Cortex of kidney (tissue), 1 donor: ENCODE data around the gene WFIKKN1.

ENCODE experiments used
- DNase-seq: peaks from one replicate; lab custom pipeline; 2025; lab: John Stamatoyannopoulos, UW

The WFIKKN1 gene, protein sequence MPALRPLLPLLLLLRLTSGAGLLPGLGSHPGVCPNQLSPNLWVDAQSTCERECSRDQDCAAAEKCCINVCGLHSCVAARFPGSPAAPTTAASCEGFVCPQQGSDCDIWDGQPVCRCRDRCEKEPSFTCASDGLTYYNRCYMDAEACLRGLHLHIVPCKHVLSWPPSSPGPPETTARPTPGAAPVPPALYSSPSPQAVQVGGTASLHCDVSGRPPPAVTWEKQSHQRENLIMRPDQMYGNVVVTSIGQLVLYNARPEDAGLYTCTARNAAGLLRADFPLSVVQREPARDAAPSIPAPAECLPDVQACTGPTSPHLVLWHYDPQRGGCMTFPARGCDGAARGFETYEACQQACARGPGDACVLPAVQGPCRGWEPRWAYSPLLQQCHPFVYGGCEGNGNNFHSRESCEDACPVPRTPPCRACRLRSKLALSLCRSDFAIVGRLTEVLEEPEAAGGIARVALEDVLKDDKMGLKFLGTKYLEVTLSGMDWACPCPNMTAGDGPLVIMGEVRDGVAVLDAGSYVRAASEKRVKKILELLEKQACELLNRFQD

DNA sequence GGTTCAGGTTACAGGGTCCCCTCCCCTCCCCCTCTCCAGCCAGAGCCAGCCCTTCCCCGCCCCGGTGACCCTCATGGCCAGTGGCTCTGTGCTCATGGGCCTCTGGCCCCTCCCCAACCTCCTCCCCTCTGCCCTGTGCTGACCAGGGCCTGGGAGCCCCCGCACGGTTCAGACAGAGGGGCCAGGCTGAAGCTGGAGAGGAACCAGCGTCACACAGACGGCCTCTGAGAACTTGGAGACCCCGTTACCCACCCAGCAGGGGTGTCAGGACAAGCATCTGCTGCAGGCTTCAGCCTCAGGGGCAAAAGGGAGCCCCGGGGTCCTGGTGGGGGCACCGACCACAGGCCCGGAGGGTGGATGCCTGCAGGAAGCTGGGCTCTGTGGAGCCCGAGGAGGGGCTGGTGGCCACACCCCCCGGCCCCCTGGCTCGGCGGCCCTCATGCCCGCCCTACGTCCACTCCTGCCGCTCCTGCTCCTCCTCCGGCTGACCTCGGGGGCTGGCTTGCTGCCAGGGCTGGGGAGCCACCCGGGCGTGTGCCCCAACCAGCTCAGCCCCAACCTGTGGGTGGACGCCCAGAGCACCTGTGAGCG, at the start of gene WFIKKN1:
TSS of gene WFIKKN1 (plus strand) at position 171 of the 591 bp plus-strand sequence. CDS start at position 440, 269 bp downstream.
- no peak for DNase-seq

DNA sequence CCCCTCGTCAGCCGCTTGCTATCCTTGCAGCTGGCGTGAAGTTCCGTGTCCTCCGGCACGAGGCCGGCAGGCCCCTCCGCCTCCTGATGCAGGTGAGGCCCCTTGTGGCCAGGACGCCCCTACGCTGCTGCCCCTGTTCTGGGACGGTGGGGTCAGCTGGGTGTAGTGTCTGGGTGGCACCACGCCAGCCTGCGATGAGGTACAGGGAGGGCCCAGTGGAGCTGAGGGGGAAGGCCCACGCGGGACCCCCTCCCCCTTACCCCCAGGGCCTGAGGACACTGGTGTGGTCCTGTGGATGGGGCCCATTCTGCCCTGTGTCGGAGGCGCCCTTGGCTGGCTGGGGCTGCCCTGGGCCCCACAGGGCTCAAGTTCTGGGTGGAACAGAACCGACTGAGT, 48.6 kb upstream of the WFIKKN1 start:
- DNase-seq: no peak

DNA sequence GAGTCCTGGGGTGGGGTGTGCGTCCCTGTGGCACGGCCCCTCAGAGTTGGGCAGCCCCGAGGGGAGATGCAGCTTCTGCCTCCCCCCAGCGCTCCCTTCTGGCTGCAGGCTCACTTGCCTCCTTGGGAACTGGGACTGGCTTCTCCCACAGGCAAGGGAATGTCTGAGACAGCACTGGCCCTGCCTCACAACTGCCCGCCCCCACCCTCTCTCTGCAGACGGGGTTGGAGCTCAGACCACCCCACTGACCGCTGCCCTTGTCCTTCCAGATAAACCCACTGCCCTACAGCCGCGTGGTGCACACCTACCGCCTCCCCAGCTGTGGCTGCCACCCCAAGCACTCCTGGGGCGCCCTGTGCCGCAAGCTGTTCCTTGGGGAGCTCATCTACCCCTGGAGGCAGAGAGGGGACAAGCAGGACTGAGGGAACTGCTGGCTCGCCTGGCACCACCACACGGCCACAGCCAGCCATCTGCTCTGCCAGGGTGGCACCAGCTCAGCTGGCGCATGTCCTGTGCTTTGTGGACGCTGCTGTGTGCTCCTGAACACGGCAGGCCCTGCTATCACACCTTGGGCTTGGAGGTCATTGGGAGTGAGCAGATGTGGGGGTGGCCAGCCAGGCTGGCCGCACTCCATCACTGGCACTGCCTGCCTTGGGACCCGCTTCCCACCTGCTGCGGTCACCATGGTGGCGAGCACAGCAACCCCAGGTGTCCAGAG, 48.0 kb upstream of the WFIKKN1 start:
- no peak for DNase-seq

DNA sequence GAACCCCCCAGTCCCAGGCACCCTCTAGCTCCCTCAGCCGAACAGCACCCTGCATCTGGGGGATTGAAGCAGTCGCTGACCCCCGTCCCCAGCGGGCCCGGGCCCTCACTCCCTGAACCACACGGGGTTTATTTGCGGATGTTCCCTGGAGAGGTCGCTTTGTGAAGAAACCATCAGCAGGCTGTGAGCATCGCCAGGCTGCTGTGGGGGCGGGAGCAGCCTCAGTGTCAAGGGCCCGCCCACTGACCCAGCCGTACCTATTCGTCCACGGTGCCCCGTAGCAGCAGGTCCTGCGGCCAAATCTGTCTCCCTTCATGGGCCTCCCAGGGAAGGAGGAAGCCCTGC, 47.3 kb upstream of the WFIKKN1 start:
- no peak for DNase-seq

DNA sequence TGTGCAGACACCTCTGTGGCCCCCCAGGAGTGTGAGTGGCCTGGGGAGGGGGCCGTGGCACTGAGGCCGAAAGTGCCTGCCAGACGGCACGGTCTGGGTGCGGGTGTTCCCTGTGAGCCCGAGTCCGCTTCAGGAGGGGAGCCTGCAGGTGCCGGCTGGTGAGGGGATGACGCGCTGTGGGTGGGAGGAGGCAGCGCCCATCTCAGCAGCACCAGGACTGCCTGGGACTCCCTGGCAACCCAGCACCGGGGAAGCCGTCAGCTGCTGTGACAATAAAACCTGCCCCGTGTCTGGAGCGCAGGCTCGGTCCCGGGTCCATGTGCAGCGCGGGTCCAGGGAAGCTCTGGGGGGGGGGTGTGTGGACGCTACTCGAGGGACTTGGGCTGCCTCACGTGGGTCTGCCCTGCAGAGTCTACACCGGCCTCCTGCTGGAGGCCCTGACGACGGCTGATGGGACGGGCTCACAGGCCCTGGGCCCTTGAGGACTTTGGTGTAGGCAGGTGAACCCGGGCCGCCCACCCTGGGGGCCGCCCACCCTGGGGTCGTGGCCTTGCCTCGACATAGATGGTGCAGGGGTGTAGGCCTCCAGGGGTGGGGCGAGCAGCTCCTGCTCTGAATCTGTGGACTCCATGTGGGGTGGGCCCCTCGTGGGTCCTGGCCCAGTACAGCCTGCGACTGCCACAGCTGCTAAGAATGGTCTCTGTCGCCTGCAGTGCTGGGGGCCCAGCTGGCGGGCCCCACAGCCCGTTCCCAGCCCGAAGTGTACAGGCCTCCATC, 46.8 kb upstream of the WFIKKN1 start:
- no peak for DNase-seq

DNA sequence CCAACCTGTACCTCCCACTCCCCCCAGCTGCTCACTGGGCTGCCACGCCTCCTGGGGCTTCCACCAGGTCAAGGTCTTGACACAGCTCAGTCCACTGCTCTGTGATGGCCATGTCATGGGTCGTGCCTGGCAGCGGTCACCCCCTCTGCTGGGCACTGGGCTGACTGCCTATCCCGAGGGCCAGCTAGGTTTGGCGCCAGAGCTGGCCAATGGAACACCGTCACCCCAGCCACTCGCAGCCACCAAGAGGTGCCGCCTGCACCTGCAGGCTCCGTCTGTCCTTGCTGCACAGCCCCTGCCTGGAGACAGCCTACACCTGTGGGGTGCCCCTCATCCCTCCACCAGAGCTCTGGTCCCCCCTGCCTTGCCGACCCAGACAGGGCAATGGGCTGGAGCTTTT, 45.4 kb upstream of the WFIKKN1 start:
- DNase-seq: no peak

DNA sequence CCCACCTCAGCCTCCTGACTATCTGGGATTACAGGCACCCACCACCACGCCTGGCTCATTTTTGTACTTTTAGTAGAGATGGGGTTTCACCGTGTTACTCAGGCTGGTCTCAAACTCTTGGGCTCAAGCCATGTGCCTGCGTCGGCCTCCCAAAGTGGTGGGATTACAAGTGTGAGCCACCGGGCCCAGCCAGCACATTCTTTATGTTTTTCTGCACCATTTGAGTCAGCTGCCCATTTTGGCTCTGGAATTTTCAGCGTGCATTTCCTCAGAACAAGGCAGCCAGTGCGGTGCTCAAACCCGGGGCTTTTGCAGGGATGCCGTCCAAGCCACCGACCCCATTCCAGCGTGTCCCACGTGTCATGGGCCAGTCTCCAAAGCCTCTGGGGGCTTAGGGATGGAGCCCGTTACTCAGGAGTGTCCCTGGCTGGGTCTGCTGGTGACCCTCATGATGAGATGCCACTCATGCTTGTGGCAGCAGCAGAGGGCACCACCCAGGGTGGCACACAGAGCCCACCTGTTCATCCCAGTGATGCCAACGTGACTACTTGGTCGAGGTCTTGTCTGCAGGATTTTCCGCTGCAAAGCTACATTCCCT, 44.6 kb upstream of the WFIKKN1 start:
- DNase-seq: no peak

DNA sequence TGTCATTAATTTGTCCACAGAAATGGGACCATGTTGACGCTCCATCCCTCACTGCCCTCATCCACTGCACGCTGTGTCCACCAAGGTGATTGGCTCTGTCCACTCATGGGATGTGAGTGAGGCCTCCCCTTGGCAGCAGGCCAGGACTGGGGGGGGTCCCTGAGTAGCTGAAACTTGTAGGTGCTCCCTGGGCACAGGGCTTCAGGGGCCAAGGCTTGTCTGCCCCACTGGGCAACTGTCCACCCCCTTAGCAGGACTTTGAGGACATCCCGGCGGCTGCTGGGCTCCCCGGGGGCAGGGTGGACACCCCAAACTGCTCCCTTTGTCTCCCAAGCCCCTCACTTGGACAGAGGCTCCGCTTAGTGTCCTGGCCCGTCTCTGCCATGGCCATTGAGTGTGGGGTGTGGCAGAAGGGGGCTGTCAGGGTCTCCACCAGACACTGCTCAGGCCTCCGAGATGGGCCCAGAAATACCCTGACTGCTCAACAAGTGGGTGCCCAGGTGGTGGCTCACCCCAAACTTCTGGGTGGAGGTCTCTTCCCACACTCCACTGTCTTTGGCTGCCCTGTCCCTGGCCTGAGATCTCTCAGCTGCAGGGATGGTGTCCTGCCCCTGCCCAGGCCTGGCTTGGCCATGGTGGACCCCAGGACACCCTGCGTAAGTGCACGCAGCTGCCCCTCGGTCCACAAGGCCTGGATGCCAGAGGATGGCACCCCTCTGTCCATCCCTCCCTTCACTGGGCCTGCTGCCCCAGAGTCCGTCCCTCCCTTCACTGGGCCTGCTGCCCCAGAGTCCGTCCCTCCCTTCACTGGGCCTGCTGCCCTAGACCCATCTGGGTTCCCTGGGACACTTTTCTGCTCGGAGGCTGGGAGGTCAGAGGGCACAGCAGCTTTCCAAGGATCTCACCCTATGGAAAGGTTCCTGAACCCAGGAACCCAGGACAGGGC, 43.9 kb upstream of the WFIKKN1 start:
- no peak for DNase-seq

DNA sequence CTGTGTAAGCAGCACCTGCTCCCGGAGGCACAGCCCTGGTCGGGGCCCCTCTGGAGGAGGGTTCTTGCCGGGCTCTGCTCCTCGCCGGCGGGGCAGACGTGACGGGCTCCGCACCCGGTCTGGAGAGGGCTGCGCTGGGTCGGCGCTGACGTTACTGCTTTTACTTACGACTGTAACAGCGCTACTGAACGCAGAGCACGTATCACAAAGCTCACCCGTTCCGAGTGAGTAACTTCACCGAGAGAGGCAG, 42.2 kb upstream of the WFIKKN1 start:
- no peak for DNase-seq

DNA sequence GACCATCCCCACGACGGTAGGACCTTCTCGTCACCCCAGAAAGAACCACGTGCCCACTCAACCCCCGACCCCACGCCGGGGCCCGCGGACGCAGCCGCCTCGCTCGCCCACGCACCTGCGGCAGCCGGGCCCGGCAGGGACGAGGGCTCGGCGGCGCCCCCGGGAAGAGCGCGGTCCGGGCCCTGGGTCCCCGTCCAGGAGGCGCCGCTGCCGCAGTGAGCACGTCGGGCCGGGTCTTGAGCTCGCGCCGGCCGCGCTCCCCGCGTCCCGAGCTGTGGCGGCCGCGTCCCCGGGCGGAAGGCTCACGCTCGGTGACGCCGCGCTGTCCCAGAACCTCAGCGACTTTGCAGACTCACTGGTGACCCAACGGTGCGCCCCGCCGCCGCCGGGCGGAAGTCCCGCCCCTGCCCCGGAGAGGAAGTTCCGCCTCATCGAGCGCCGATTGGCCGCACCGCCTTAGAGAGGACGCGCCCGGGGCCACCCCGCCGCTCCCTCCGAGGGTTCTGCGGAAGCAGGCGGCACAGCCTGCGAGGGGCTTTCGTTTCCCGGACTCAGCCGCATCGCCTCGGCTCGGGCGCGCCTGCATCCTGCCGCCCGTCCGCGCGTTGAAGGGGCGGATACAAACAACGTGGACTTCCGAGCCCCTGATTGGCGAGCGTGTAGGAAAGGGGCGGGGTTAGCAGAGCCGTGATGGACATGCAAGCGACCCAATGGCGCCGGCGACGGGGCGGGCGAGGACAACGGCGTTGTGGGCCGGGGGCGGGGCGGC, 41.7 kb upstream of the WFIKKN1 start:
- no peak for DNase-seq

DNA sequence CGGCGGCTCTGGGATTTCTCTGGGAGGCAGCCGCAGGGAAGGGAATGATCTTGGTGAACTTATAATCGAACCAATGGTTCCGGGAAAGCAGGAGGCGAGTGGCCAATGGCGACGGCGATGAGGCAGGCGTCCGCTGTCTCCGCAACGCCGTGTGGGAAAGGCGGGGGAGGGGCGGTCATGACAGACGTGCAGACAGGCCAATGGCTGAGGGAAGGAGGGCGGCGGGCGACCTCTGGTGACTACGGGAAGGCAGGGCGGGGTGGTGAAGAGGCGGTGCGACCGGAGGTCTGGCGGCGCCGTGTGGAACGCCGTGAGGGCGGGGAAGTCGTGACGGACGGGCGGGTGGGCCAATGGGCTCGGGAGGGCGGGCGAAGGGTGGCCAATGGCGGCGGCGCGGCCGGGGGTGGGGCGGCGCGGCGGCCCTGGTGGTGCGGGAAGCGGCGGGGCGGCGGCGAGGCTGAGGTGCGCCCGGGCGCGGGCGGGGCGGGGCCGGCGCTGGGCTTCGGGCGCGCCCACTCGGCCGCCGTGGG, 41.1 kb upstream of the WFIKKN1 start, which contains the start of gene RAB40C:
TSS of gene RAB40C (plus strand) at position 409 of the 530 bp plus-strand sequence. CDS start 226 bp downstream, outside the sequence.
- DNase-seq: peak; percentile 71

DNA sequence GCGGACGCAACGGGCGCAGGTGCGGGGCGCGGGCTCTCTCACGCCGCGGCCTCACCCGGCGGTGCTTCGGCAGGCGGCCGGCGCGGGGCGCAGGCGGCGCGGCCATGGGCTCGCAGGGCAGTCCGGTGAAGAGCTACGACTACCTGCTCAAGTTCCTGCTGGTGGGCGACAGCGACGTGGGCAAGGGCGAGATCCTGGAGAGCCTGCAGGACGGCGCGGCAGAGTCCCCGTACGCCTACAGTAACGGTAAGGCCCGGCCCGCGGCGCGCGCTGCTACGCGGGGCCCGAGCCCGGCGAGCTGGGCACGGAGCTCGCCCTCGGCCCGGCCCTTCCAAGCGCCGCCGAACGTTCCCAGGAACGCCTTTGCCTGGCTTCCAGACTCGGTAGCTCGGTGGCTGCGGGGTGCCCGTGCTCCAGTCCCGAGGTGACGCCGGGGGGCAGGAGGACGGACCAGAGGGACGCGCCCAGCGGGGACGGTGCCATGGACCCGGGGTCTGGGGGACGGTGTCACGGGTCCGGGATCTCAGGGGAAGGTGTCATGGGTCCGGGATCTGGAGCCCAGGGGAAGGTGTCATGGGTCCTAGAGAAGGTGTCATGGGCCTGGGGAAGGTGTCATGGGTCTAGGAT, 40.5 kb upstream of the WFIKKN1 start:
- no peak for DNase-seq

DNA sequence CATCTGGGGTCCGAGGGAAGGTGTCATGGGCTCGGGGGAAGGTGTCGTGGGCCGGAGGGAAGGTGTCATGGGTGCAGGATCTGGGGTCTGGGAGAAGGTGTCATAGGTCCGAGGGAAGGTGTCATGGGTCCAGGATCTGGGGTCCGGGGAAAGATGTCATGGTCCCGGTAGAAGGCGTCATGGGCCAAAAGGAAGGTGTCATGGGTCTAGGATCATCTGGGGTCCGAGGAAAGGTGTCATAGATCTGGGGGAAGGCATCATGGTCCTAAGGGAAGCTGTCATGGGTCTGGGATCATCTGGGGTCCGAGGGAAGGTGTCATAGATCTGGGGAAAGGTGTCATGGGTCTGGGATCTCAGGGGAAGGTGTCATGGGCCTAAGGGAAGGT, 40.0 kb upstream of the WFIKKN1 start:
- DNase-seq: no peak

DNA sequence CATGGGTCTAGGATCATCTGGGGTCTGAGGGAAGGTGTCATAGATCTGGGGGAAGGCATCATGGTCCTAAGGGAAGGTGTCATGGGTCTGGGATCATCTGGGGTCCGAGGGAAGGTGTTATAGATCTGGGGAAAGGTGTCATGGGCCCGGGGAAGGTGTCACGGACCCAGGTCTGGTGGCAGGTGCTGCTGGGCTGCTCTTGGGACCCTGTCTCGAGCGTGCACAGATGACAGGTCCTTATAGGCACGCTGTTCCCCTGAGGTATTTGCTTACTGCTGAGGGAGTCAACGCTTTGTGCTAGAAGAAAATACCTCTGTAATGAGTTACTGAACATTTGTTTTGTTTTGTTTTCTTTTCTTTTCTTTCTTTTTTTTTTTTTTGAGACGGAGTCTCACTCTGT, 39.6 kb upstream of the WFIKKN1 start:
- DNase-seq: no peak

DNA sequence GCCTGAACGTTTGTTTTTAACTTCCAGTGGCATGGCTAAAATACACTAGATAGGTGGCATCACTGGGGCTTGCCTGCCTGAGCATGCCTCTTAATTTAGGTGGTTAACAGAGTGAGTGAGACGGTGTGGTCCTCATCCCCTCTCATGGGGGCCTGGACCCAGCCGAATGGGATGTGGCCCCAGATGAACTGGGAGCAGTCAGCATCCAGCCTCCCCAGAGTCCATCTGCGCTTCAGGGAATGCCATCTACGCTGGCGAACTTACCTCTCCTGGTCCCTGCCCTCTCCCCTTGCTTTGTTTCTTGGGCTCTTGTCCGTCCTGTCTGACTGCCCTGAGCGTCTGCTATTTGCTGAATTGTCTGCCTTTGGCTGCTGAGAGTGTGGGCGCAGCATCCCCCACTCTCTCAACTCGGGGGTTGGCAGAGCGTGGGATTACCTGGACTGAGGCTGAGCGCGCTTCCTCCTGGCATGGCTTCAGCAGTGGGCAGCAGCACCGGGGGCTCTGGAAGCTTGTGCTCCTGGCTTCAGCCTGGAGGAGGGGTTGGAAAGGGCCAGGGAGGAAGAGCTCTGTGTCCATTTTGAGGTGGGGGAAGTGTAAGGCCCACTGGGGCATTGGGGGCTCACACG, 38.8 kb upstream of the WFIKKN1 start:
- no peak for DNase-seq

DNA sequence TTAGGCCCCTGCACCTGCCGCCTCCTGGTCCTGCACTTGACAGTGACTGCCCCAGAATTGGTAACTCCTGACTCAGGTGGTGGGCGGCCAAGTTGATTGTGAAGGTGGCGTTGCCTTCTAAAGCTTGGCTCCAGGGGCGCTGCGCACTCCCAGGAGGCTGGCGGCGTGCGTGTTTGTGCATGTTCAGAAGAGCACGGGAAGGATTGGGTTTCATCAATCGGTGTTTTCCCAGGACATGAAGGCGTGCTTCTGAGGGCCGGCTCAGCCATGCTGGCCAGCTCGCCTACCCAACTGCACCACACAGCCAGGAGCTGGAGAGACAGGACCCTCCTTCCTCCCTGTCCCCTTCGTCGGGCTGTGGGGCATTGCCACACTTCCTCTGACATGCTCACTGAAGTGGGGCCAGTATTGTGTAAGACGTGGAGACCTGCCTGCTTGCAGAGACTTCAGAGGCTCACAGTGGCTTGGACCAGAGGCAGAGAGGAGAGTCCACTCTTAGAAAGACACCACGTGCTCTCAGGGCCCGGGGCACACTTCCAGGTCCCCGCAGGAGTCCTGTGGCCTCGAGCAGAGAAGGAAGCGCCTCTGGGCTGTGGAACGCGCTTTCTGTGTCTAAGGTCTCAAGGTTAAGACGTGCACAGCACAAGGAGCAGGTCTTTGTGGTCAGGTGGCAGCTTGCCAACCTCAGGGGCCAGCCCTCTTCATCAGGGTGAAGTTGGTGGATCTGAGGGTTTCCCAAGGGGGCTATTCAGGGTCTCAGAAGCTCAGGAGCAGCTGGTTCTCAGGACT, 38.1 kb upstream of the WFIKKN1 start:
- no peak for DNase-seq

DNA sequence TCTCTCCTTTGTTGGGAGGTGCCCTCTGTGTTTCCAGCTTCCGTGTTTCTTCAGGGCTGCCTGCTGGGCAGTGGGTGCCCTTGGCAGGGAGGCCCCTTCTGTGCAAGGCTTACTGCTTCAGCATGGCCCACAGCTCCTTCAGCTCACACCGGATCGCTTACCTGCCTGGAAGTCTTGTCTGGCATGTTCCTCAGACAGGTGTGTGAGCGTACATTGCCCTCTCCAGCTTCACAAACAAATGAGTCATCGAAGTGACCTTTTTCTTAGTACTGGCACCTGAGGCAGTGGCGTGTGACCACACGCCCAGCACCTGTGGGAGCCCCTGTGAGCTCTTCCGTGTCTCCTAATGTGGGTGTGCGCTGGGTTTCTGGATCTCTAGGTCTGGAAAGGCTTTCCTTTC, 37.4 kb upstream of the WFIKKN1 start:
- DNase-seq: no peak

DNA sequence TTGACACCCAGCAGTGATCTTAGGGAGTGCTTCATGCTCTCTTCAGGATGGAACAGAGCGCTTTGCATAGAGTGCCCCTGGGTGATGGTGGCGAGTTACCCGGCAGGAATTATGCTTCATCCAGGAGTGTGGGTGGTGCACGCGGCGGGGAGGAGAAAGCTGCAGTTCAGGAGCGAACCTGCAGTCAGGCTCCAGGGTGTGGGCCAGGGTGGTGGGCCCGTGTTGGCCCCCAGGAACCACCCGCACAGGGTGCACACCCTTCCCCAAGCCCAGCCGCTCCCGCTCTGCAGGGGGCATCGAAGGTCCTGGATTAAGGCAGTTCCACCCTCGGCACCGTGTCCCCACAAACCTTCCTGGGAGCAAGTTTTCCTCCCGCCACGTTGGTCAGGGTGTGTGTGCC, 37.0 kb upstream of the WFIKKN1 start:
- no peak for DNase-seq
